HG02678 (cell line): ENCODE results near the gene CHST12.

ENCODE experiments used
- ATAC-seq: cut with Tn5 transposase; IDR thresholded peaks from one replicate; pipeline ENCODE4 v1.9.1; 2021; ENCODE audit warnings: mild to moderate bottlenecking, moderate library complexity; ENCODE audit not compliant: unreplicated experiment

CHST12 gene

GRCh38 chr7:2433713-2434550 lies 30.5 kb downstream of the CHST12 start:
- ATAC-seq = no peak

GRCh38 chr7:2435146-2435545 lies 31.7 kb downstream of the CHST12 start:
- ATAC-seq = no peak

- ATAC-seq = no peak
Measured at GRCh38 chr7:2436341-2437104, 33.1 kb downstream of the CHST12 start.

- no peak for ATAC-seq
Measured at GRCh38 chr7:2437136-2437535, 33.7 kb downstream of the CHST12 start.

GRCh38 chr7:2437537-2438148 lies 34.2 kb downstream of the CHST12 start:
- no peak for ATAC-seq

- no peak for ATAC-seq
Measured at GRCh38 chr7:2438186-2438585, 34.8 kb downstream of the CHST12 start.

- ATAC-seq = no peak
Measured at GRCh38 chr7:2438775-2439174, 35.4 kb downstream of the CHST12 start.

- no peak for ATAC-seq
Measured at GRCh38 chr7:2440608-2441245, 37.3 kb downstream of the CHST12 start.

- ATAC-seq = no peak
Measured at GRCh38 chr7:2441430-2442058, 38.1 kb downstream of the CHST12 start.

GRCh38 chr7:2443491-2443890 lies 40.1 kb downstream of the CHST12 start:
- no peak for ATAC-seq

- no peak for ATAC-seq
Measured at GRCh38 chr7:2444476-2444875, 41.1 kb downstream of the CHST12 start.

GRCh38 chr7:2445047-2445446 lies 41.6 kb downstream of the CHST12 start:
- no peak for ATAC-seq

GRCh38 chr7:2445898-2446555 lies 42.6 kb downstream of the CHST12 start:
- ATAC-seq = no peak

- no peak for ATAC-seq
Measured at GRCh38 chr7:2446676-2447075, 43.3 kb downstream of the CHST12 start.

- ATAC-seq = no peak
Measured at GRCh38 chr7:2450198-2451107, 47.0 kb downstream of the CHST12 start.

- ATAC-seq = peak; percentile 84
Measured at GRCh38 chr7:2451171-2452073, 48.0 kb downstream of the CHST12 start.

GRCh38 chr7:2452074-2452507 lies 48.7 kb downstream of the CHST12 start:
- ATAC-seq = peak; percentile 49

GRCh38 chr7:2452643-2453270 lies 49.3 kb downstream of the CHST12 start:
- ATAC-seq = no peak
